Liver (tissue), 9 donors: ENCODE data around the gene NCKIPSD. TPM values are rescaled to one million over a fixed set of nuclear protein-coding genes. Genes with fewer than 3 reads are reported as not detected.

Source experiments
- DNase-seq: peaks from one replicate; pipeline ENCODE4 v3.0.0-alpha.2; 2017; ENCODE audit warnings: low spot score
- H3K27ac ChIP-seq, 2 donors: one replicate each; pipeline ENCODE4 v1.7.0; 2013; ENCODE audit warnings: inconsistent platforms in 2 of 2, low read length in 2 of 2, control low read depth in 1 of 2, low read depth in 1 of 2, mild to moderate bottlenecking in 1 of 2
- H3K27me3 ChIP-seq, 4 donors: one replicate each; pipeline versions ENCODE4 v1.6.1 to v1.7.0; 2013; ENCODE audit warnings: low read length in 3 of 4, inconsistent platforms in 1 of 4, mild to moderate bottlenecking in 1 of 4, moderate library complexity in 1 of 4; ENCODE audit not compliant: control insufficient read depth in 4 of 4, insufficient read depth in 4 of 4
- H3K36me3 ChIP-seq, 4 donors: one replicate each; pipeline versions ENCODE4 v1.6.1 to v1.7.0; 2013; ENCODE audit warnings: low read length in 3 of 4, mild to moderate bottlenecking in 3 of 4, low read depth in 1 of 4, moderate library complexity in 1 of 4; ENCODE audit not compliant: control insufficient read depth in 4 of 4, insufficient read depth in 3 of 4
- H3K4me1 ChIP-seq, 4 donors: one replicate each; pipeline versions ENCODE4 v1.6.1 to v1.7.0; 2013; ENCODE audit warnings: low read length in 3 of 4, mild to moderate bottlenecking in 3 of 4, moderate library complexity in 1 of 4; ENCODE audit not compliant: control insufficient read depth in 4 of 4, insufficient read depth in 4 of 4
- H3K4me3 ChIP-seq, 3 donors: one replicate each; pipeline versions ENCODE4 v1.6.1 to v1.7.0; 2013; ENCODE audit warnings: low read length in 3 of 3, control low read depth in 1 of 3, low read depth in 1 of 3, mild to moderate bottlenecking in 1 of 3
- H3K9ac ChIP-seq, 2 donors: one replicate each; pipeline ENCODE4 v1.7.0; 2013; ENCODE audit warnings: low read length in 2 of 2, mild to moderate bottlenecking in 2 of 2, moderate library complexity in 2 of 2, control low read depth in 1 of 2, low read depth in 1 of 2
- H3K9me3 ChIP-seq, 4 donors: one replicate each; pipeline versions ENCODE4 v1.6.1 to v1.7.0; 2013; ENCODE audit warnings: low read length in 3 of 4; ENCODE audit not compliant: control insufficient read depth in 4 of 4
- ATF3 ChIP-seq: IDR thresholded peaks from 2 replicates; pipeline ENCODE4 v1.6.1; 2016; ENCODE audit warnings: antibody characterized with exemption
- CTCF ChIP-seq: fragments of 150-350 bp; IDR thresholded peaks from 2 replicates; pipeline ENCODE4 v1.5.1; 2017; ENCODE audit warnings: improper control_type of control experiment, low read depth, low read length; ENCODE audit not compliant: missing input control
- EGR1 ChIP-seq, 2 donors: IDR thresholded peaks; 2 replicates each; pipeline ENCODE4 v1.6.1; 2016 to 2018; ENCODE audit warnings: antibody characterized with exemption in 2 of 2, low read depth in 2 of 2
- FOXA1 ChIP-seq: IDR thresholded peaks from 2 replicates; pipeline ENCODE4 v1.6.1; 2016; ENCODE audit warnings: antibody characterized with exemption
- FOXA2 ChIP-seq: IDR thresholded peaks from 2 replicates; pipeline ENCODE4 v1.6.1; 2016; ENCODE audit warnings: antibody characterized with exemption
- GABPA ChIP-seq, 2 donors: IDR thresholded peaks in 1 of 2; conservative IDR thresholded peaks in 1 of 2; 2 replicates each; pipeline ENCODE4 v1.6.1; 2016; ENCODE audit warnings: antibody characterized with exemption in 2 of 2, mild to moderate bottlenecking in 1 of 2, moderate library complexity in 1 of 2
- HNF4A ChIP-seq, 2 donors: conservative IDR thresholded peaks; 2 replicates each; pipeline ENCODE4 v1.6.1; 2016; ENCODE audit warnings: antibody characterized with exemption in 2 of 2, mild to moderate bottlenecking in 2 of 2
- HNF4G ChIP-seq: IDR thresholded peaks from 2 replicates; pipeline ENCODE4 v1.6.1; 2016; ENCODE audit warnings: antibody characterized with exemption
- JUND ChIP-seq, 2 donors: IDR thresholded peaks; 2 replicates each; pipeline ENCODE4 v1.6.1; 2016; ENCODE audit warnings: antibody characterized with exemption in 2 of 2
- MAX ChIP-seq: IDR thresholded peaks from 2 replicates; pipeline ENCODE4 v1.6.1; 2016; ENCODE audit warnings: antibody characterized with exemption
- NR2F2 ChIP-seq: IDR thresholded peaks from 2 replicates; pipeline ENCODE4 v1.6.1; 2016; ENCODE audit warnings: antibody characterized with exemption
- RAD21 ChIP-seq, 2 donors: IDR thresholded peaks; 2 replicates each; pipeline ENCODE4 v1.6.1; 2016; ENCODE audit warnings: antibody characterized with exemption in 2 of 2, mild to moderate bottlenecking in 2 of 2
- REST ChIP-seq: IDR thresholded peaks from 2 replicates; pipeline ENCODE4 v1.6.1; 2016; ENCODE audit warnings: antibody characterized with exemption, mild to moderate bottlenecking
- RXRA ChIP-seq, 2 donors: IDR thresholded peaks; 2 replicates each; pipeline ENCODE4 v1.6.1; 2017 to 2018; ENCODE audit warnings: antibody characterized with exemption in 2 of 2, mild to moderate bottlenecking in 1 of 2
- SP1 ChIP-seq: IDR thresholded peaks from 2 replicates; pipeline ENCODE4 v1.6.1; 2018; ENCODE audit warnings: antibody characterized with exemption, mild to moderate bottlenecking
- TAF1 ChIP-seq: conservative IDR thresholded peaks from 2 replicates; pipeline ENCODE4 v1.6.1; 2016; ENCODE audit warnings: antibody characterized with exemption, mild to moderate bottlenecking
- YY1 ChIP-seq: IDR thresholded peaks from 2 replicates; pipeline ENCODE4 v1.6.1; 2016; ENCODE audit warnings: antibody characterized with exemption, mild to moderate bottlenecking
- WGBS: extraction: QIAGEN DNeasy Blood & Tissue Kit; methylation state at CpG from one replicate; pipeline ENCODE4 v1.1.7; 2013; 5-methylcytosine and 5-hydroxymethylcytosine counted together
- polyA plus RNA-seq, 2 donors: library from polyadenylated mRNA; stranded (reverse) in 1 of 2; unstranded in 1 of 2; fragments of 200-250 nt in 1 of 2; fragments of >200 nt in 1 of 2; fragmentation: Nextera tagmentation in 1 of 2; extraction: Ambion mirVana in 1 of 2; gene quantifications; one replicate each; pipeline versions ENCODE4 v1.2.1 to v1.2.3, GENCODE V29; 2013 to 2015
- total RNA-seq, 2 donors: library from RNA; depleted of rRNA; stranded (reverse); fragments of >200 nt; gene quantifications; one replicate each; pipeline ENCODE4 v1.2.3, GENCODE V29; 2014
- TF ChIP-seq, protein P1 (sequence below): IDR thresholded peaks from 2 replicates; pipeline ENCODE4 v1.6.1; 2016; ENCODE audit warnings: antibody characterized with exemption
- donor health status: healthy.
- donor health status: healthy.
- donor health status: healthy.
- donor health status: healthy.
- donor health status: healthy.

Gene NCKIPSD
- total and polyA plus RNA-seq, 4 donors: 5.9 to 12.9 (median 8.7) TPM

GRCh38 chr3:48716982-48717746 is 31.4 kb upstream of the NCKIPSD start, which contains the start of gene IP6K2:
Gene IP6K2 (minus strand): TSS chr3:48717221. CDS start chr3:48695291, 21,930 bp downstream.
- Histone ChIP-seq H3K27ac (peak within 1 kb of the TSS; percentile 73 to 74), H3K4me1 (peaks cover 0 to 18% (median 13%) of the 10 kb centered on the region in 4 donors)

More at GRCh38 chr3:48716982-48717746, 31.4 kb upstream of the NCKIPSD start, which contains the start of gene IP6K2:
- Histone ChIP-seq H3K36me3 (peaks cover 0 to 5% (median 0%) of the 10 kb centered on the region in 4 donors), H3K9me3 (no peaks in the 10 kb centered on the region), H3K27me3 (no peaks in the 10 kb centered on the region), H3K4me3 (peak within 1 kb of the TSS; percentile 95 to 100 (median 97)), H3K9ac (peak within 1 kb of the TSS; percentile 98 to 99)
- 3% methylated on average over 38 of the region's 38 CpGs for WGBS
- TF ChIP-seq JUND (IDR thresholded peaks at IDR 0.05): peak in 1 of 2 donors; percentile 10
- peak; percentile 89 for TF ChIP-seq SP1
- peak; percentile 44 for TF ChIP-seq NR2F2
- TF ChIP-seq, protein P1, sequence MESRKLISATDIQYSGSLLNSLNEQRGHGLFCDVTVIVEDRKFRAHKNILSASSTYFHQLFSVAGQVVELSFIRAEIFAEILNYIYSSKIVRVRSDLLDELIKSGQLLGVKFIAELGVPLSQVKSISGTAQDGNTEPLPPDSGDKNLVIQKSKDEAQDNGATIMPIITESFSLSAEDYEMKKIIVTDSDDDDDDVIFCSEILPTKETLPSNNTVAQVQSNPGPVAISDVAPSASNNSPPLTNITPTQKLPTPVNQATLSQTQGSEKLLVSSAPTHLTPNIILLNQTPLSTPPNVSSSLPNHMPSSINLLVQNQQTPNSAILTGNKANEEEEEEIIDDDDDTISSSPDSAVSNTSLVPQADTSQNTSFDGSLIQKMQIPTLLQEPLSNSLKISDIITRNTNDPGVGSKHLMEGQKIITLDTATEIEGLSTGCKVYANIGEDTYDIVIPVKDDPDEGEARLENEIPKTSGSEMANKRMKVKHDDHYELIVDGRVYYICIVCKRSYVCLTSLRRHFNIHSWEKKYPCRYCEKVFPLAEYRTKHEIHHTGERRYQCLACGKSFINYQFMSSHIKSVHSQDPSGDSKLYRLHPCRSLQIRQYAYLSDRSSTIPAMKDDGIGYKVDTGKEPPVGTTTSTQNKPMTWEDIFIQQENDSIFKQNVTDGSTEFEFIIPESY: peak; percentile 44
- TF ChIP-seq RXRA (IDR thresholded peaks at IDR 0.05): peak; percentile 45 to 55
- TF ChIP-seq YY1: peak; percentile 99
- peak in 1 of 2 donors; percentile 60 for TF ChIP-seq EGR1 (IDR thresholded peaks at IDR 0.05; ENCODE audit: low read depth in 2 of 2)
- no peak for TF ChIP-seq FOXA1
- peak; percentile 46 to 84 for TF ChIP-seq GABPA (IDR thresholded peaks at IDR 0.05 in 1 of 2, conservative IDR thresholded peaks at IDR 0.05 in 1 of 2)
- TF ChIP-seq MAX: peak; percentile 81
- TF ChIP-seq RAD21 (IDR thresholded peaks at IDR 0.05): peak; percentile 24 to 57
- TF ChIP-seq REST: peak; percentile 40
- TF ChIP-seq FOXA2: no peak
- no peak for TF ChIP-seq HNF4G
- peak; percentile 28 to 29 for TF ChIP-seq HNF4A (conservative IDR thresholded peaks at IDR 0.05)
- no peak for TF ChIP-seq TAF1
- TF ChIP-seq CTCF: no peak
- peak; percentile 34 for TF ChIP-seq ATF3
- DNase-seq: peak; percentile 100
